GM12865 (cell line): ENCODE results near the gene DNHD1.

Experiments
- DNase-seq: peaks from one replicate; pipeline ENCODE4 v3.0.0; 2010; ENCODE audit warnings: low read depth
- H3K4me3 ChIP-seq: 2 replicates; pipeline ENCODE4 v1.5.1; 2011; ENCODE audit warnings: mild to moderate bottlenecking, low read depth, low read length, control low read depth
- TF ChIP-seq, protein P1 (sequence below): IDR thresholded peaks from 2 replicates; pipeline ENCODE4 v1.5.1; 2011; ENCODE audit warnings: low read length, control low read depth, low read depth, inconsistent platforms; ENCODE audit not compliant: insufficient read depth; ENCODE audit errors: missing control alignments

DNHD1 gene

DNA sequence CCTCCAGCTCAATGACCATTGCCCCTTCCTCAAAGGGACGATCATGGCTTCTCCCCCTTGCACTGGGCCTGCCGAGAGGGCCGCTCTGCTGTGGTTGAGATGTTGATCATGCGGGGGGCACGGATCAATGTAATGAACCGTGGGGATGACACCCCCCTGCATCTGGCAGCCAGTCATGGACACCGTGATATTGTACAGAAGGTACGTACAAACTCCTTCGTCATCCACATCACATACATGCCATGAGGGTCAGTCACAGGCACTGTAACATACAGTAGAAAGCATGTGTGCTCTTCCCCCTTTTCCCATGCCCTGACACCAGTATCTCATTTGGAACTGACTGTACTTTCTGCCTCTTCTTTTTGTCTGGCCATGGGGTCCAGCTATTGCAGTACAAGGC lies 110.9 kb downstream of the DNHD1 start:
- DNase-seq: no peak
- TF ChIP-seq, protein P1, sequence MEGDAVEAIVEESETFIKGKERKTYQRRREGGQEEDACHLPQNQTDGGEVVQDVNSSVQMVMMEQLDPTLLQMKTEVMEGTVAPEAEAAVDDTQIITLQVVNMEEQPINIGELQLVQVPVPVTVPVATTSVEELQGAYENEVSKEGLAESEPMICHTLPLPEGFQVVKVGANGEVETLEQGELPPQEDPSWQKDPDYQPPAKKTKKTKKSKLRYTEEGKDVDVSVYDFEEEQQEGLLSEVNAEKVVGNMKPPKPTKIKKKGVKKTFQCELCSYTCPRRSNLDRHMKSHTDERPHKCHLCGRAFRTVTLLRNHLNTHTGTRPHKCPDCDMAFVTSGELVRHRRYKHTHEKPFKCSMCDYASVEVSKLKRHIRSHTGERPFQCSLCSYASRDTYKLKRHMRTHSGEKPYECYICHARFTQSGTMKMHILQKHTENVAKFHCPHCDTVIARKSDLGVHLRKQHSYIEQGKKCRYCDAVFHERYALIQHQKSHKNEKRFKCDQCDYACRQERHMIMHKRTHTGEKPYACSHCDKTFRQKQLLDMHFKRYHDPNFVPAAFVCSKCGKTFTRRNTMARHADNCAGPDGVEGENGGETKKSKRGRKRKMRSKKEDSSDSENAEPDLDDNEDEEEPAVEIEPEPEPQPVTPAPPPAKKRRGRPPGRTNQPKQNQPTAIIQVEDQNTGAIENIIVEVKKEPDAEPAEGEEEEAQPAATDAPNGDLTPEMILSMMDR: no peak
- no peak overlapping the region for H3K4me3 ChIP-seq

DNA sequence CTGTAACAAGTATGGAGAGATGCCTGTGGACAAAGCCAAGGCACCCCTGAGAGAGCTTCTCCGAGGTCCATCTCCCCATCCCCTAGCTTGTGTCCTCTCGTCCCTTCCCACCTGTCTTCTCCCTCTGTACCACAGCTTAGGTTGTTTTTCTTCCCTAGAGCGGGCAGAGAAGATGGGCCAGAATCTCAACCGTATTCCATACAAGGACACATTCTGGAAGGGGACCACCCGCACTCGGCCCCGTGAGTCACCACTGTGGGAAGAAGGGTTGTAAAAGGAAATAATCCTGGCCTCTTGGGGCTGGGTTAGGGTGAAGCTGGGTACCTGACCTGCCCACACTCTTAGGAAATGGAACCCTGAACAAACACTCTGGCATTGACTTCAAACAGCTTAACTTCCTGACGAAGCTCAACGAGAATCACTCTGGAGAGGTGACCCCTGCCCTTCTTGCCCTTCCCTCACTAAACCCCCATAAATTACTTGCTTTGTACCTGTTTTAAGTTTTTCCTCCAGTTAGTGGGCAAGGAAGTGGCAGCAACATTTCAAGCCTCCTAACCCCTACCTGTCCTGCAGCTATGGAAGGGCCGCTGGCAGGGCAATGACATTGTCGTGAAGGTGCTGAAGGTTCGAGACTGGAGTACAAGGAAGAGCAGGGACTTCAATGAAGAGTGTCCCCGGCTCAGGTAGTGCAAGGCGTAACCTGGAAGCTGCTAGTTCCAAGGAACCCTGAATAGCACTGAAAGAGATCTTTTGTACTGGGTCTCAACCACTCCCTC lies 111.8 kb downstream of the DNHD1 start:
- DNase-seq: no peak
- no peak overlapping the region for H3K4me3 ChIP-seq
- TF ChIP-seq, protein P1: no peak

DNA sequence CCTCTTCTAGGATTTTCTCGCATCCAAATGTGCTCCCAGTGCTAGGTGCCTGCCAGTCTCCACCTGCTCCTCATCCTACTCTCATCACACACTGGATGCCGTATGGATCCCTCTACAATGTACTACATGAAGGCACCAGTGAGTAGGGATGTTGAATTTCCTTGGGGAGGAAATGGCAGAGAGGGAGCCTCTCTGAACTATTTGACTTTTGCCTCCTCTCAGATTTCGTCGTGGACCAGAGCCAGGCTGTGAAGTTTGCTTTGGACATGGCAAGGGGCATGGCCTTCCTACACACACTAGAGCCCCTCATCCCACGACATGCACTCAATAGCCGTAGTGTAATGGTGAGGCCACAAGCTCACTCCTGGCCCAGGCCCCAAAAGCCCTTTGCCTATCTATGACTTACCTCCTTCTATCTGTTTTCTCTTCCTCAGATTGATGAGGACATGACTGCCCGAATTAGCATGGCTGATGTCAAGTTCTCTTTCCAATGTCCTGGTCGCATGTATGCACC lies 112.5 kb downstream of the DNHD1 start:
- H3K4me3 ChIP-seq: no peak overlapping the region
- no peak for DNase-seq
- TF ChIP-seq, protein P1: no peak

DNA sequence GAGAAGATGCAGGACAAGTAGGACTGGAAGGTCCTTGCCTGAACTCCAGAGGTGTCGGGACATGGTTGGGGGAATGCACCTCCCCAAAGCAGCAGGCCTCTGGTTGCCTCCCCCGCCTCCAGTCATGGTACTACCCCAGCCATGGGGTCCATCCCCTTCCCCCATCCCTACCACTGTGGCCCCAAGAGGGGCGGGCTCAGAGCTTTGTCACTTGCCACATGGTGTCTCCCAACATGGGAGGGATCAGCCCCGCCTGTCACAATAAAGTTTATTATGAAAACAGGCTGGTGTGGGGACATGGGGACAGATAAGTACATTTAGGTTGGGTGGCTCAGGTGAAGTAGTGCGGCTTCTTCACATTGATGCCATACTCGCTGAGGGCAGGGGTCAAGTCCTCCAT lies 113.5 kb downstream of the DNHD1 start:
- TF ChIP-seq, protein P1: no peak
- H3K4me3 ChIP-seq: no peak overlapping the region
- no peak for DNase-seq

DNA sequence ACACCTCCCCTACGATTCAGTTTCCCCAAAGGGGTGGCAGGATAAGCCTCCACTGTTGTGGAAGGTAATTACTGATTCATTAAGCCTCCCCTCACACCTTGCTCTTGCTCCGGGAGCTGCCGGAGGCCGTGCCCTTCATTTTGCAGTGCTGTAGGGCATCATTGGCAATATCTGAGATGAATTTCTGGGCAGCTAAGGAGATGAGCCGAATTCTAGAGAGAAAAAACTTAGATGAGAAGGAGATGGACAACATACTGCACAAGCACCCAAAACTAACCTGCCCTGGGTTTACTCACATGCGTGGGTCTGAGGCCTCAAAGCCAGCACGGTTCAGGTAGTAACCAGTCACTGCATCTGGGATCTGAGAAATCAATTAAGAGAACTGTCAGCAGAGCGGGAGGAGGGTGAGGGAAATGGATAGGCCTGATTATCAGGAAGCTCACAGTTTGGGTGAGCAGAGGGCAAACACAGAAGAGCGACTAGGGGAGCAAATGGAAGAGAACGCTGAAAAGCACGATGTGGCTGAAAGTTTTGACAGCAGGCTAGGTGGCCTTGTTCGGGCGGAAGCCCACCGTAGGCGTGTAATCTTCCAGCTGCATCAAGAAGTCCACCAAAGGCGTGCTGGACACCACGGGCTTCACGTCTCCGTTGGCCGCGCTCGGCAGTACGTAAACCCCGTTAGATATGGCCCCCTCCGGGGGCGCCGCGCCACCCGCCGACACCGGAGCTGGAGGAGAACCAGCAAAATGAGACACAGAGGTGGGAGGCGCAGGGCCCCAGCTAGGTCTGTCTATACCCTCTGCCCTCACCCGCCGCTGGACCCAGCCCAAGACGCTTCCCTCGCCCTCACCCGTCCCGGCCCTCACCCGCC lies 114.2 kb downstream of the DNHD1 start:
- peak overlapping the region; percentile 84 for H3K4me3 ChIP-seq
- TF ChIP-seq, protein P1: no peak
- peak; percentile 29 for DNase-seq

DNA sequence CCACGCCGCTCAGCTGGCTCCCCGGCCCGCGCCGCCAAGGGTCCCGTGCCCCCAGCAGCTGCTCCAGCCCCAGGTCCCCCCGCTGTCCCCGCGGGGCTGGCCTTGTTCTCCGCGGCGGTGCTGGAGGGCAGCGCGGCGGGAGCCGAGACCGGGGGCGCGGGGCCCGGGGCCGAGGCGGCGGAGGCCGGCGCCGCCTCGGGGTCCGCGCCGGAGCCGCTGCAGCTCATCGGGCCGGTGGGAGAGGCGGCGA lies 114.8 kb downstream of the DNHD1 start:
- DNase-seq: no peak
- peak overlapping the region; percentile 84 for H3K4me3 ChIP-seq
- TF ChIP-seq, protein P1: no peak
